Spleen (tissue), 7 donors: ENCODE measurements around the gene MYH1.

ENCODE experiments used
- POLR2A ChIP-seq, 3 donors: fragments of 450-650 bp; IDR thresholded peaks; one replicate each; pipeline ENCODE4 v1.5.1; 2017; ENCODE audit warnings: antibody characterized with exemption in 3 of 3, mild to moderate bottlenecking in 1 of 3
- POLR2AphosphoS5 ChIP-seq, 3 donors: sonication (generic); formaldehyde crosslinking; IDR thresholded peaks; one replicate each; pipeline ENCODE4 v1.5.1; 2017; ENCODE audit warnings: antibody characterized with exemption in 3 of 3
- TF ChIP-seq, protein P1 (sequence below), 11 experiments: fragments of 200-600 bp in 7 of 11; fragments of 450-650 bp in 4 of 11; sonication (generic) in 4 of 11; IDR thresholded peaks in 8 of 11; conservative IDR thresholded peaks in 3 of 11; 1 replicate in 7 of 11; 2 replicates in 4 of 11; pipeline versions ENCODE4 v1.4.0 to v1.8.0; 2016 to 2021; ENCODE audit warnings: antibody characterized with exemption in 11 of 11, inconsistent platforms in 4 of 11, mild to moderate bottlenecking in 1 of 11
- donor health status: DM: no; HTN: no; CAD: no; lungs with moderate emphysema.
- donor health status: DM: no; HTN: no; CAD: no.
- donor health status: DM: no; HTN: no; CAD: no.

- TF ChIP-seq POLR2A (IDR thresholded peaks at IDR 0.05): no peak
- TF ChIP-seq, protein P1, sequence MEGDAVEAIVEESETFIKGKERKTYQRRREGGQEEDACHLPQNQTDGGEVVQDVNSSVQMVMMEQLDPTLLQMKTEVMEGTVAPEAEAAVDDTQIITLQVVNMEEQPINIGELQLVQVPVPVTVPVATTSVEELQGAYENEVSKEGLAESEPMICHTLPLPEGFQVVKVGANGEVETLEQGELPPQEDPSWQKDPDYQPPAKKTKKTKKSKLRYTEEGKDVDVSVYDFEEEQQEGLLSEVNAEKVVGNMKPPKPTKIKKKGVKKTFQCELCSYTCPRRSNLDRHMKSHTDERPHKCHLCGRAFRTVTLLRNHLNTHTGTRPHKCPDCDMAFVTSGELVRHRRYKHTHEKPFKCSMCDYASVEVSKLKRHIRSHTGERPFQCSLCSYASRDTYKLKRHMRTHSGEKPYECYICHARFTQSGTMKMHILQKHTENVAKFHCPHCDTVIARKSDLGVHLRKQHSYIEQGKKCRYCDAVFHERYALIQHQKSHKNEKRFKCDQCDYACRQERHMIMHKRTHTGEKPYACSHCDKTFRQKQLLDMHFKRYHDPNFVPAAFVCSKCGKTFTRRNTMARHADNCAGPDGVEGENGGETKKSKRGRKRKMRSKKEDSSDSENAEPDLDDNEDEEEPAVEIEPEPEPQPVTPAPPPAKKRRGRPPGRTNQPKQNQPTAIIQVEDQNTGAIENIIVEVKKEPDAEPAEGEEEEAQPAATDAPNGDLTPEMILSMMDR (IDR thresholded peaks at IDR 0.05 in 8 of 11, conservative IDR thresholded peaks at IDR 0.05 in 3 of 11): no peak
- peak in 1 of 3 donors; percentile 44 for TF ChIP-seq POLR2AphosphoS5 (IDR thresholded peaks at IDR 0.05)
These were observed 38.1 kb upstream of the MYH1 start for GRCh38 chr17:10556301-10557005.
